GM19023 (cell line): ENCODE measurements around the gene PPP1R14C.

Experiments
- ATAC-seq: cut with Tn5 transposase; IDR thresholded peaks from one replicate; pipeline ENCODE4 v1.9.1; 2021; ENCODE audit warnings: mild to moderate bottlenecking, moderate library complexity; ENCODE audit not compliant: unreplicated experiment

PPP1R14C gene, protein sequence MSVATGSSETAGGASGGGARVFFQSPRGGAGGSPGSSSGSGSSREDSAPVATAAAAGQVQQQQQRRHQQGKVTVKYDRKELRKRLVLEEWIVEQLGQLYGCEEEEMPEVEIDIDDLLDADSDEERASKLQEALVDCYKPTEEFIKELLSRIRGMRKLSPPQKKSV

DNA sequence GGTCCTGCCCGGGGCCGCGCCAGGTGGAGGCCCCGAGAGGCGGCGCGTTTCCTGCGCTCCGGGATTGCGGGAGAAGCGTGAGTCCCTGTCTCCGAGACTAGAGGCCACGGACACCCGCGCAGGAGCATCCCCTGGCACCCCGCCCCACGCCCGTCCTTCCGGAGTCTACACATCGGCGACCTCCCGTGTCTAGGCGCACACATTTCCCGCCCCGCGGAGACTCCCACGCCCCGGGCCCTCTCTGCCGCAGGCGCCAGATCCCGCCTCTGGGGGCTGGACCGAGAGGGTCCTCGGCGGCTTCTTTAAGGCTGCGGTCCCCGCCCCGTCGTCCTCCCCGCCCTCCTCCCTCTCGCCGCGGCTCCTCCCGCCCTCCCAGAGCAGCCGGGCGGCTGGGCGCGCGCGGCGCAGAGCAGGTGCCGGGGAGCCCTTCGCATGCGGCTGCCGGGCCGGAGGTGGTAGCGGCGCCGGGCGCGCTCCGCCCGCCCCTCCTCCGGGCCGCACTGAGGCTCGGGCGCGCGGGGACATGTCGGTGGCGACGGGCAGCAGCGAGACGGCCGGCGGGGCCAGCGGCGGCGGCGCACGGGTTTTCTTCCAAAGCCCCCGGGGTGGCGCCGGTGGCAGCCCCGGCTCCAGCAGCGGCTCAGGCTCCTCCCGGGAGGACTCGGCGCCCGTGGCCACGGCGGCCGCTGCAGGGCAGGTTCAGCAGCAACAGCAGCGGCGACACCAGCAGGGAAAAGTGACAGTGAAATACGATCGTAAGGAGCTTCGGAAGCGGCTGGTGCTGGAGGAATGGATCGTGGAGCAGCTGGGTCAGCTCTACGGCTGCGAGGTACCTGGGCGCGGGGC, at the start of gene PPP1R14C:
TSS of gene PPP1R14C (plus strand) at position 375 of the 846 bp plus-strand sequence. CDS start at position 524, 149 bp downstream.
- no peak for ATAC-seq

GRCh38 chr6:150093397-150093796, 49.4 kb upstream of the PPP1R14C start:
- no peak for ATAC-seq

DNA sequence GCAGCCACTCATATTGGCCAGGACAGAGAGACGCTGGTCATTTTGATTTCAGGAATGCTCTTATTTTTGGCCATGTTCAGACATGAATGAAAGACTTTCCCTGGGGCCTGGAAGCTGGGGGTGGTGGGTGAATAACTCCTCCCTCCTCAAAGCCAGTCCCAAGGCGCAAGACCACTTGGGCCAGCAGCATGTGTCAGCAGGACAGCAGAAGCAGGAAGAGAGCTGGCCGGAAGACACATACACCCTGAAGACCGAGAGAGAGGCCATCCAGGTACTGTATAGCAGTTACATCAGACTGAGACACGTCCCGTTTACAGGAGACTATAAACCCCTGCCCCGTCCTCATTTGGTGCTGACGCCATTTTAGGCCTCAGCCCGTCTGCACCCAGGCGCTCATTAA, 44.7 kb upstream of the PPP1R14C start:
- no peak for ATAC-seq

DNA sequence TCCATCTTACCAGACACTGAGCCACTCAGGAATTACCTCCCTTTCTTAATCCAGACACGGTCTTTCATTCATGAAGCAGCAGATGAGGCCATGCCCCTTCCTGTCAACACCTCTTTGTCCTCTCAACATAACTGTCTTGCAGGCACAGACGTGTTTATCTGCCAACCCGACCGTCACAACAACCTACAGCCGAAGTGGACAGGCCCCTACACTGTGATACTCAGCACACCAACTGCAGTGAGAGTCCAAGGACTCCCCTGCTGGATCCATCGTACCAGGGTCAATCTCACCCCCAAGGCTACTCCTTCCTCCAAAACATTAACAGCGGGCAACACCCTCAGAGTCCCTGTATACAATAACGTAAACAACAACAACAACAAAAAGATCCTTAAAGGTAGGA, 43.3 kb upstream of the PPP1R14C start:
- no peak for ATAC-seq

- ATAC-seq: no peak
Measured at GRCh38 chr6:150099953-150100352, 42.9 kb upstream of the PPP1R14C start.

GRCh38 chr6:150100745-150101144, 42.1 kb upstream of the PPP1R14C start:
- no peak for ATAC-seq

DNA sequence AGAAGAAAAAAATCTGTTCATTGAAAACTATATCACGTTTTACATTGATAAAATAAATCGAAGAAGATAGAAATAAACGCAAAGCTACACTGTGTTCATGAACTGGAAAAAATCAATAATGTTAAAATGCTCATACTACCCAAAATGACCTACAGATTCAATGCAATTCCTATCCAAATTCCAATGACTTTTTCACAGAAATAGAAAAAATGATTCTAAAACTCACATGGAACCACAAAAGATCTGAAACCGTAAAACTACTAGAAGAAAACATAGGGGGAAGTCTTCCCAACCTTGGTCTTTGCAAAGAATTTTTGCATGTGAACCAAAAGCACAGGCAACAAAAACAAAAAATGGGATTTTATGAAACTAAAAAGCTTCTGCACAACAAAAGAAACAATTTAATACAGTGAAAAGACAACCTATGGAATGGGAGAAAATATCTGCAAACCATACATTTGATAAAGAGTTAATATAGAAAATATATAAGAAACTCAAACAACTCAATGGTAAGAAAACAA, 40.0 kb upstream of the PPP1R14C start:
- ATAC-seq: no peak

DNA sequence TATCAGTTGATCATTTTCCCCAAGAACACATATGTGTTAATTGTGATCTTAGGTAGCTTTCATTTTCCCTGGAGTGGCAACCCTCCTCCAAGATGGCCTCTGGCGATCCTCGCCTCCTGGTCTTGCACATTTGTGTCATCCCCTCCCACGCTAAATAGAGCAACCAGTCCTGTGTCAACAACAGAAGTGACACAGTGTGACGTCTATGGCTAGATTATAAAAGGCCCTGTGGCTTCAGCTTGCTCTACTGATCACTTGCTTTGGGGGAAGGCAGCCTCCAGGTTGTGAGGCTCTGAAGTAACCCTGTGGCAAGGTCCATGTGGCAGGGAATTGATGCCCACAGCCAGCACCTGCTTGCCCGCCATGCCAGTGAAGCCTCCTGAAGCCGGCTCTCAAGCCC, 30.6 kb upstream of the PPP1R14C start:
- no peak for ATAC-seq

GRCh38 chr6:150115769-150116168, 27.1 kb upstream of the PPP1R14C start:
- ATAC-seq: no peak

- no peak for ATAC-seq
Measured at GRCh38 chr6:150116200-150116800, 26.5 kb upstream of the PPP1R14C start.

DNA sequence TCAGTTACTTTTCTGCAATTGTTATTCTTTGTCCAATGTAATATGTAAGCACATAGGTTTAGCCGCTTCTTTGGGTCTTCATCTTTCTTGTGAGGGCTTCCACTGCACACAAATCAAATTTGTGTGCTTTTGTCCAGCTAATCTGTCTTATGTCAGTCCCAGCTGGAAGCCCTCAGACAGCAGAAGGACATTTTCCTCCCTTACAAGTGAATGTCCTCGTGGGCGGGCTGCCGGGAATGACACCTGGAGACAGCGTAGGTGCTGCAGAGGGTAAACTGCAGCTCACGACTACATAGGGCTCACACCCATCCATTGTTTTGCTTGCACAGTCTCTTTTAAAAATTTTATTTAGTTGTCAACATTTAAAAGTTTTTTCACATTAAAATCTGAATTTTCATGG, 24.6 kb upstream of the PPP1R14C start:
- no peak for ATAC-seq

DNA sequence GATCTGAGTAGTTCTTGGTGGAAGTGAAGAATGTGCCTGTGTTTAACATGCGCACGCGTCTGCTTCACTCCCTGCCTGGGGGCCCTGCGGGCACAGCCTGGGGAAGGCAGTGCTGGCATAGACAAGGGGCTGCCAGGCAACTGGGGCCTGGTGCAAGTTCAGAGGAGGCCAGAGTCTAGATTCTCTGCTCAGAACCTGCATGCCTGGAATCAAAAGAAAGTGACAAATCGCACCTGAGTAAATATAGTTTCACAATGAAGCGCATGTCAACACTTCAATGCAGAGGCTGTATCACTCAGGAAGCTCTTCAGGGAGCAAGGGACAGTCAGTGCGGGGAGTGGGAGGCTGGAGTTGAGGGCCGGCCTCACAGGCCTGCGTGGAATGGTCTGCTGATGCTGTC, 24.2 kb upstream of the PPP1R14C start:
- no peak for ATAC-seq

- no peak for ATAC-seq
Measured at GRCh38 chr6:150119173-150119572, 23.7 kb upstream of the PPP1R14C start.

DNA sequence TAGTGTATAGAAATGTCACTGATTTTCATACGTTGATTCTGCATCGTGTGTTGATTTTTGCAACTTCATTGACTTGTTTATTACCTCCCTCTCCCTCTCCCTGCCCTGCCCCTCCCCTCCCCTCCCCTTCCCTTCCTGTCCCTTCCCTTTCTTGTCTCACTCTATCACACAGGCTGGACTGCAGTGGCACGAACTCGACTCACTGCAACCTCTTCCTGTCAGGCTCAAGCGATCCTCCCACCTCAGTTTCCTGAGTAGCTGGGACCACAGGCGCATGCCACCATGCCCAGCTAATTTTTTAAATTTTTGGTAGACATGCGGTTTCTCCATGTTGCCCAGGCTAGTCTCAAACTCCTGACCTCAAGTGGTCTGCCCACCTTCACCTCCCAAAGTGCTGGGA, 19.2 kb upstream of the PPP1R14C start:
- ATAC-seq: no peak

DNA sequence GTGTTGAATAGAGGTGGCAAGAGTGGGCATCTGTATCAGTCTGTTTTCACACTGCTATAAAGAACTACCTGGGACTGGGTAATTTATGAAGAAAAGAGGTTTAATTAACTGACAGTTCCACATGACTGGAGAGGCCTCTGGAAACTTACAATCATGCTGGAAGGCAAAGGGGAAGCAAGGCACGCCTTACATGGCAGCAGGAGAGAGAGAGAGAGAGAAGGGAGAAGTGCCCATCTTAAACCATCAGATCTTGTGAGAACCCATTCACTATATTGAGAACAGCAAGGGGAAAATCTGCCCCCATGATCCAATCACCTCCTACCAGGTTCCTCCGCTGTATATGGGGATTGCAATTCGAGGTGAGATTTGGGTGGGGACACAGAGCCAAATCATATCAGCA, 18.6 kb upstream of the PPP1R14C start:
- no peak for ATAC-seq

GRCh38 chr6:150126641-150127291, 16.1 kb upstream of the PPP1R14C start:
- ATAC-seq: no peak

DNA sequence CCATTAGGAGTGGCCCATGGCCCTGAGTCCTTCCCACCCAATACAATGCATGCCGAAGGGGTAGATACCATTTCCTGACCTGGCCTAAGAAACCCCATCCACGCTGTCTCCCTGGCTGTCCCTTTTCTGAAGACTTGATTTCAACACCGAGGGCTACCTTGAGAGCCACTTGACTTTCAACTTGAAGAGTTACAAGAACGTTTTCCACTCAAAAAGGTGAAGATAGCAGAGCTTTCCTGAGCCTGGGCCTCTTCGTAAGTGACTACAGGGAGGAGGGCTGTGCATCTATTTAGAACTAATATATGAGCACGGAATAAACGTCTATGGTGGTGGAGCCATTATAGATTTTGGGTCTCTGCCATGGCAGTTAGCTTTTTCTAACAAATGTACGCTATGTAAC, 14.4 kb upstream of the PPP1R14C start:
- ATAC-seq: no peak

- no peak for ATAC-seq
Measured at GRCh38 chr6:150129616-150130505, 13.0 kb upstream of the PPP1R14C start.

DNA sequence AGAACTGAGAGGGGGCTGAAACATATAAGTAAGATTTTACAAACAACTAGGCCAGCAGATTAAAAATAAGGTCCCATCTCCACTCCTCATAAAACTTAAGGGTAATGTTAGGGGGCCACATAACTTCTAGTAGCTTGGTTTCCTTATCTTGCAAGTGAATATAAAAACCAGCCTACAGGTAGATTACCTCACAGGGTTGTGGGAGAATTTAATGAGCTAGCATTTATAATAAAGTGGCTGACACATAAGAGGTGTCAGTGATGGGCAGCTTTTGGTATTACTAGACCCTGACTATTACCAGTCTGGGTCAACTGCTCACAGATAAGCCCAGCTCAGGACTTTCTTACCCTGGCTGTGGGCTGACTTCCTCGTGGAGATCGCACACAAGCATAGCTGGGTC, 9.2 kb upstream of the PPP1R14C start:
- no peak for ATAC-seq

- no peak for ATAC-seq
Measured at GRCh38 chr6:150134280-150134920, 8.4 kb upstream of the PPP1R14C start.
